PC-3 (cell line): ENCODE measurements around the gene HIVEP3. TPM values are rescaled to one million over a fixed set of nuclear protein-coding genes. Genes with fewer than 3 reads are reported as not detected.

Experiments
- ATAC-seq: fragments of 200-7000 bp; cut with Tn5 transposase; 2 replicates; pipeline ENCODE4 v1.9.1; 2020; ENCODE audit warnings: mild to moderate bottlenecking, moderate library complexity
- BruUV-seq: library from RNA; stranded (reverse); fragments of 400-500 nt; replicated peaks from 2 replicates; lab custom pipeline; 2021; lab: Mats Ljungman, UMichigan
- CTCF ChIA-PET: fragments of 300-600 bp; sonication (Branson Sonifier 250); formaldehyde crosslinking; loops from one replicate; lab custom pipeline; 2022; ENCODE audit warnings: antibody characterized with exemption; lab: Charles Lee
- POLR2A ChIA-PET: fragments of 300-600 bp; sonication (Branson Sonifier 250); formaldehyde crosslinking; loops from one replicate; lab custom pipeline; 2022; ENCODE audit warnings: antibody characterized with exemption; ENCODE audit not compliant: unreplicated experiment; lab: Charles Lee
- DNase-seq: peaks from one replicate; pipeline ENCODE4 v3.0.0-alpha.2; 2015
- H2AFZ ChIP-seq: fragments of 300-600 bp; sonication (generic); 2 replicates; pipeline ENCODE4 v1.6.0; 2016; ENCODE audit warnings: antibody characterized with exemption, low read length
- H3F3A ChIP-seq: fragments of 300-600 bp; sonication (generic); one replicate; pipeline ENCODE4 v1.6.0; 2017; ENCODE audit warnings: antibody characterized with exemption, low read length, control low read depth, mild to moderate bottlenecking; ENCODE audit not compliant: unreplicated experiment
- H3K27ac ChIP-seq: fragments of 300-600 bp; sonication (generic); 2 replicates; pipeline ENCODE4 v1.5.1; 2016; ENCODE audit warnings: mild to moderate bottlenecking, low read length
- H3K27me3 ChIP-seq: fragments of 300-600 bp; sonication (generic); 2 replicates; pipeline ENCODE4 v1.6.1; 2016; ENCODE audit warnings: low read length, mixed read lengths
- H3K36me3 ChIP-seq: fragments of 300-600 bp; sonication (generic); 2 replicates; pipeline ENCODE4 v1.6.1; 2016; ENCODE audit warnings: low read depth, mixed run types, low read length, mixed read lengths
- H3K4me1 ChIP-seq: fragments of 300-600 bp; sonication (generic); 2 replicates; pipeline ENCODE4 v1.5.1; 2016; ENCODE audit warnings: low read length; ENCODE audit not compliant: insufficient read depth
- H3K4me2 ChIP-seq: fragments of 300-600 bp; sonication (generic); 2 replicates; pipeline ENCODE4 v1.6.0; 2016; ENCODE audit warnings: low read length
- H3K4me3 ChIP-seq: fragments of 300-600 bp; sonication (generic); 2 replicates; pipeline ENCODE4 v1.5.1; 2016; ENCODE audit warnings: mild to moderate bottlenecking, low read length, mixed read lengths
- H3K79me2 ChIP-seq: fragments of 300-600 bp; sonication (generic); 2 replicates; pipeline ENCODE4 v1.6.1; 2017; ENCODE audit warnings: low read length, mixed read lengths
- H3K9ac ChIP-seq: fragments of 300-600 bp; sonication (generic); 2 replicates; pipeline ENCODE4 v1.6.0; 2016; ENCODE audit warnings: mild to moderate bottlenecking, low read length
- H3K9me2 ChIP-seq: fragments of 300-600 bp; sonication (generic); replicated peaks from 2 replicates; pipeline ENCODE4 v1.6.1; 2016; ENCODE audit warnings: mixed run types, low read length, mixed read lengths
- H3K9me3 ChIP-seq: fragments of 300-600 bp; sonication (generic); 2 replicates; pipeline ENCODE4 v1.6.1; 2016; ENCODE audit warnings: low read length, mixed read lengths
- H4K20me1 ChIP-seq: fragments of 300-600 bp; sonication (generic); 2 replicates; pipeline ENCODE4 v1.6.1; 2016; ENCODE audit warnings: low read length, mixed read lengths
- CTCF ChIP-seq: fragments of 300-600 bp; sonication (generic); conservative IDR thresholded peaks from 2 replicates; pipeline ENCODE4 v1.5.1; 2017; ENCODE audit warnings: antibody characterized with exemption, low read depth, mild to moderate bottlenecking, low read length
- EZH2 ChIP-seq: fragments of 300-600 bp; sonication (generic); IDR thresholded peaks from one replicate; pipeline ENCODE4 v1.6.1; 2017; ENCODE audit warnings: antibody characterized with exemption, mild to moderate bottlenecking, low read length; ENCODE audit not compliant: unreplicated experiment
- EZH2phosphoT487 ChIP-seq: fragments of 300-600 bp; sonication (generic); IDR thresholded peaks from 2 replicates; pipeline ENCODE4 v1.6.1; 2018; ENCODE audit warnings: mild to moderate bottlenecking, antibody characterized with exemption, low read length, borderline replicate concordance
- intact Hi-C: fragments of 100-400 bp; cut with micrococcal nuclease; formaldehyde crosslinking; loops from 2 replicates; pipeline ENCODE4 v1.9.0; 2023
- total RNA-seq: library from RNA; depleted of rRNA; stranded (reverse); fragments of >200 nt; gene quantifications from 2 replicates; pipeline ENCODE4 v1.2.3, GENCODE V29; 2014

Gene HIVEP3
- total RNA-seq, 1 experiment from 2014 or later: 9.8 TPM

GRCh38 chr1:41515131-41515678 is 403.5 kb downstream of the HIVEP3 start:
- Histone ChIP-seq H3K4me2 (peak overlapping the region; percentile 86), H3K27me3 (no peaks in the 10 kb centered on the region), H3K36me3 (no peaks in the 10 kb centered on the region), H3K9me3 (no peaks in the 10 kb centered on the region), H3K79me2 (no peaks in the 10 kb centered on the region), H3K4me1 (peaks cover 33% of the 10 kb centered on the region), H3K4me3 (peak overlapping the region; percentile 67; the same call in 1 of the 2 replicates), H3K27ac (peak overlapping the region; percentile 96), H4K20me1 (no peaks in the 10 kb centered on the region), H3F3A (peaks cover 9% of the 10 kb centered on the region), H3K9ac (peak overlapping the region; percentile 72), H3K9me2 (no peaks in the 10 kb centered on the region), H2AFZ (peak overlapping the region; percentile 93; the same call in 1 of the 2 replicates)
- intact Hi-C loops: loop anchor here (2.0 kb wide), 1 partner anchor 14 kb away; no protein-coding TSS in a partner anchor
- ChIA-PET CTCF (interaction anchor here (0.6 to 1.5 kb wide), 4 partner anchors 31 to 192 kb away, joined by 3 to 7 read pairs (median 3); partner anchors contain the start of gene EDN2), POLR2A (interaction anchor here (0.5 to 0.7 kb wide), 2 partner anchors 96 to 1252 kb away, joined by 3 read pairs; partner anchors contain the start of genes C1orf50 and P3H1)
- ATAC-seq (peak; percentile 66), DNase-seq (peak; percentile 96)
- TF ChIP-seq CTCF (no peak), EZH2 (no peak), EZH2phosphoT487 (no peak)
- no TSS peak for BruUV-seq

GRCh38 chr1:41514381-41514780 is 404.3 kb downstream of the HIVEP3 start:
- DNase-seq: peak; percentile 68

More at GRCh38 chr1:41514381-41514780, 404.3 kb downstream of the HIVEP3 start:
- no TSS peak for BruUV-seq
- Histone ChIP-seq H3K9me3 (no peaks in the 10 kb centered on the region), H3K4me1 (peaks cover 33% of the 10 kb centered on the region), H3K27me3 (no peaks in the 10 kb centered on the region), H3K4me2 (peak overlapping the region; percentile 86), H3K9ac (peak overlapping the region; percentile 49), H2AFZ (no peak overlapping the region), H3K9me2 (no peaks in the 10 kb centered on the region), H3F3A (peaks cover 9% of the 10 kb centered on the region), H3K27ac (peak overlapping the region; percentile 96), H3K79me2 (no peaks in the 10 kb centered on the region), H4K20me1 (no peaks in the 10 kb centered on the region), H3K36me3 (no peaks in the 10 kb centered on the region), H3K4me3 (no peak overlapping the region)
- CTCF ChIA-PET: interaction anchor here (1.3 kb wide), 1 partner anchor 82 kb away, joined by 3 read pairs; no protein-coding TSS in a partner anchor
- peak; percentile 34 for ATAC-seq
- intact Hi-C loops: loop anchor here (2.0 kb wide), 1 partner anchor 14 kb away; no protein-coding TSS in a partner anchor
- TF ChIP-seq CTCF: no peak
- TF ChIP-seq EZH2phosphoT487: no peak
- no peak for TF ChIP-seq EZH2
- POLR2A ChIA-PET: interaction anchor here (0.5 kb wide), 1 partner anchor 95 kb away, joined by 3 read pairs; no protein-coding TSS in a partner anchor
